GM19240 (cell line): ENCODE data around the gene EHD4.

Experiments
- DNase-seq: peaks from one replicate; pipeline ENCODE4 v3.0.0; 2011; ENCODE audit warnings: low spot score; ENCODE audit not compliant: insufficient read length

The EHD4 gene

GRCh38 chr15:41936649-41937567 lies 35.4 kb downstream of the EHD4 start:
- DNase-seq = no peak

GRCh38 chr15:41936155-41936554 lies 36.2 kb downstream of the EHD4 start:
- DNase-seq = no peak

GRCh38 chr15:41935566-41936020 lies 36.8 kb downstream of the EHD4 start:
- no peak for DNase-seq

GRCh38 chr15:41934843-41935242 lies 37.5 kb downstream of the EHD4 start:
- no peak for DNase-seq

GRCh38 chr15:41933771-41934170 lies 38.6 kb downstream of the EHD4 start:
- DNase-seq = no peak

- no peak for DNase-seq
Observed at GRCh38 chr15:41933326-41933725, 39.0 kb downstream of the EHD4 start.

GRCh38 chr15:41932511-41933289 lies 39.7 kb downstream of the EHD4 start:
- no peak for DNase-seq

GRCh38 chr15:41932101-41932500 lies 40.3 kb downstream of the EHD4 start:
- no peak for DNase-seq

- no peak for DNase-seq
Observed at GRCh38 chr15:41930867-41931222, 41.5 kb downstream of the EHD4 start.

GRCh38 chr15:41930221-41930866 lies 42.0 kb downstream of the EHD4 start:
- DNase-seq = no peak

GRCh38 chr15:41928637-41929620 lies 43.4 kb downstream of the EHD4 start:
- peak; percentile 43 for DNase-seq

- no peak for DNase-seq
Observed at GRCh38 chr15:41928100-41928499, 44.3 kb downstream of the EHD4 start.

- DNase-seq = no peak
Observed at GRCh38 chr15:41927536-41927935, 44.8 kb downstream of the EHD4 start.

- no peak for DNase-seq
Observed at GRCh38 chr15:41926185-41927056, 45.9 kb downstream of the EHD4 start.

GRCh38 chr15:41925086-41925608 lies 47.2 kb downstream of the EHD4 start:
- no peak for DNase-seq

- no peak for DNase-seq
Observed at GRCh38 chr15:41923401-41923997, 48.9 kb downstream of the EHD4 start.

GRCh38 chr15:41922353-41922752 lies 50.0 kb downstream of the EHD4 start:
- no peak for DNase-seq

GRCh38 chr15:41921639-41922038 lies 50.7 kb downstream of the EHD4 start:
- DNase-seq = no peak

- no peak for DNase-seq
Observed at GRCh38 chr15:41921167-41921566, 51.2 kb downstream of the EHD4 start.
